Measurements from ENCODE around the gene MYLK. TPM values are rescaled to one million over a fixed set of nuclear protein-coding genes. Genes with fewer than 3 reads are reported as not detected.

The MYLK gene
- total and polyA plus RNA-seq, 8 donors = 35.1 to 916 (median 340) TPM

GRCh38 chr3:123583561-123583960 lies 300.6 kb downstream of the MYLK start:
- H3K27ac ChIP-seq = no peak overlapping the region
- H3K27me3 ChIP-seq = no peaks in the 10 kb centered on the region
- H3K4me3 ChIP-seq = peak overlapping the region in 2 of 4 donors; percentile 88 to 94
- H3K4me1 ChIP-seq = peaks cover 6 to 35% (median 25%) of the 10 kb centered on the region in 4 donors
- H3K9me3 ChIP-seq = no peaks in the 10 kb centered on the region
- TF ChIP-seq EP300 (IDR thresholded peaks at IDR 0.05) (no peak), POLR2AphosphoS5 (IDR thresholded peaks at IDR 0.05) (no peak), CTCF (IDR thresholded peaks at IDR 0.05) (no peak), POLR2A (IDR thresholded peaks at IDR 0.05) (no peak)
- no peak for DNase-seq
- peaks cover 11 to 35% (median 30%) of the 10 kb centered on the region in 4 donors for H3K36me3 ChIP-seq
- intact Hi-C loops (cut with DNase I; ENCODE audit: low total_unique reads) = no loop called here
- WGBS, 5 donors = 61 to 74% (median 72%) methylated on average over 3 of the region's 3 CpGs

GRCh38 chr3:123582315-123582714 lies 301.8 kb downstream of the MYLK start:
- intact Hi-C loops (cut with DNase I; ENCODE audit: low total_unique reads) = no loop called here
- Histone ChIP-seq H3K9me3 (no peaks in the 10 kb centered on the region), H3K4me1 (peaks cover 6 to 35% (median 25%) of the 10 kb centered on the region in 4 donors), H3K36me3 (peaks cover 11 to 45% (median 40%) of the 10 kb centered on the region in 4 donors), H3K27ac (no peak overlapping the region), H3K4me3 (no peak overlapping the region), H3K27me3 (no peaks in the 10 kb centered on the region)
- DNase-seq = no peak
- TF ChIP-seq EP300 (IDR thresholded peaks at IDR 0.05) (no peak), POLR2AphosphoS5 (IDR thresholded peaks at IDR 0.05) (no peak), CTCF (IDR thresholded peaks at IDR 0.05) (no peak), POLR2A (IDR thresholded peaks at IDR 0.05) (no peak)
- 81 to 91% (median 88%) methylated on average over 3 of the region's 3 CpGs for WGBS, 5 donors

- intact Hi-C loops (cut with DNase I; ENCODE audit: low total_unique reads) = no loop called here
- WGBS, 5 donors = 75 to 87% (median 84%) methylated on average over 3 of the region's 3 CpGs
- Histone ChIP-seq H3K27ac (no peak overlapping the region), H3K4me1 (peaks cover 0 to 7% (median 0%) of the 10 kb centered on the region in 4 donors), H3K36me3 (peaks cover 11 to 65% (median 50%) of the 10 kb centered on the region in 4 donors), H3K27me3 (no peaks in the 10 kb centered on the region), H3K9me3 (no peaks in the 10 kb centered on the region), H3K4me3 (no peak overlapping the region)
- DNase-seq = no peak
- TF ChIP-seq POLR2AphosphoS5 (IDR thresholded peaks at IDR 0.05) = no peak
- TF ChIP-seq EP300 (IDR thresholded peaks at IDR 0.05) = no peak
- no peak for TF ChIP-seq CTCF (IDR thresholded peaks at IDR 0.05)
- TF ChIP-seq POLR2A (IDR thresholded peaks at IDR 0.05) = no peak
Measured at GRCh38 chr3:123576122-123576521, 308.0 kb downstream of the MYLK start.

GRCh38 chr3:123571973-123572365 lies 312.2 kb downstream of the MYLK start:
- TF ChIP-seq POLR2AphosphoS5 (IDR thresholded peaks at IDR 0.05) = no peak
- TF ChIP-seq EP300 (IDR thresholded peaks at IDR 0.05) = no peak
- TF ChIP-seq CTCF (IDR thresholded peaks at IDR 0.05) = no peak
- no peak for TF ChIP-seq POLR2A (IDR thresholded peaks at IDR 0.05)
- WGBS, 5 donors = 78 to 100% (median 98%) methylated on average over 2 of the region's 2 CpGs
- Histone ChIP-seq H3K9me3 (no peaks in the 10 kb centered on the region), H3K27me3 (no peaks in the 10 kb centered on the region), H3K36me3 (peaks cover 2 to 31% (median 21%) of the 10 kb centered on the region in 4 donors), H3K4me3 (no peak overlapping the region), H3K4me1 (peaks cover 0 to 21% (median 7%) of the 10 kb centered on the region in 4 donors), H3K27ac (no peak overlapping the region)
- intact Hi-C loops (cut with DNase I; ENCODE audit: low total_unique reads) = no loop called here
- DNase-seq = no peak

All from stomach (tissue), 9 donors.